ENCODE results near the gene BTBD8. TPM values are rescaled to one million over a fixed set of nuclear protein-coding genes. Genes with fewer than 3 reads are reported as not detected.

Gene BTBD8
- total and polyA plus RNA-seq, 2 experiments from 2014 or later, result 2.9 to 4.1 TPM

DNA sequence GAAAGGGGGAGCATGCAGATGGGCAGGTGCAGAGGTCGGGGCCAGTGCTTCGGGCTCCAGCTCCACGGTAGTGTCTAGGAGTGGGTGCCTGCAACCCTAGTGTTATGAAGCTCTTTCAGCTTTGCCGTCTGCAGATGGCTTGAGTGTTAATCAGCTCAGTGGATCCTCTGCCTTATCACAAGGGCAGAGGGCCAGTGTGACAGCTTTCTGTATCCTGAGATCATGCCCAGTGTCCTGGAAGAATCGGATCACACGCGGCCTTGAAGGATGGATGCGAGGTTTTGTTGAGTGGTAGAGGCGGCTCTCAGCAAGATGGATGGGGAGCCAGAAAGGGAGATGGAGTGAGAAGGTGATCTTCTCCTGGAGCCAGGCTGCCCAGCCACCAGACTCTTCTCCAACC, 112.1 kb downstream of the BTBD8 start:
- Histone ChIP-seq H3F3A (replicated peaks; ENCODE audit: low read depth) (no peaks in the 10 kb centered on the region), H4K20me1 (replicated peaks; ENCODE audit: insufficient read depth) (no peaks in the 10 kb centered on the region), H3K27me3 (ENCODE audit: insufficient read depth) (no peaks in the 10 kb centered on the region), H3K27ac (ENCODE audit: low read depth) (no peak overlapping the region), H2AFZ (peak overlapping the region; percentile 83), H3K79me2 (replicated peaks; ENCODE audit: insufficient read depth) (no peaks in the 10 kb centered on the region), H3K4me2 (no peak overlapping the region), H3K4me3 (no peak overlapping the region), H3K4me1 (ENCODE audit: insufficient read depth) (peaks cover 15% of the 10 kb centered on the region; the same call in 1 of the 2 replicates), H3K9me2 (ENCODE audit: insufficient read depth) (no peaks in the 10 kb centered on the region), H3K36me3 (ENCODE audit: insufficient read depth) (no peaks in the 10 kb centered on the region)
- peaks cover 16% of the 10 kb centered on the region for H3K4me1 Mint-ChIP-seq
- TF ChIP-seq EZH2phosphoT487 (IDR thresholded peaks at IDR 0.05; ENCODE audit: unreplicated experiment) (no peak), ZNF331 (CRISPR knock-in tag; IDR thresholded peaks at IDR 0.05; ENCODE audit: low read depth) (no peak), ZNF114 (CRISPR knock-in tag; IDR thresholded peaks at IDR 0.05) (no peak), EZH2 (IDR thresholded peaks at IDR 0.05; ENCODE audit: low read depth, unreplicated experiment) (no peak), NANOG (IDR thresholded peaks at IDR 0.05; ENCODE audit: borderline replicate concordance) (no peak), CREB1 (CRISPR knock-in tag; IDR thresholded peaks at IDR 0.05; ENCODE audit: low read depth) (no peak), JUNB (IDR thresholded peaks at IDR 0.05; ENCODE audit: unreplicated experiment) (no peak), STAT1 (IDR thresholded peaks at IDR 0.05; ENCODE audit: unreplicated experiment) (no peak), POLR2AphosphoS5 (IDR thresholded peaks at IDR 0.05; ENCODE audit: low read depth) (no peak)
- TF ChIP-seq, protein P1, sequence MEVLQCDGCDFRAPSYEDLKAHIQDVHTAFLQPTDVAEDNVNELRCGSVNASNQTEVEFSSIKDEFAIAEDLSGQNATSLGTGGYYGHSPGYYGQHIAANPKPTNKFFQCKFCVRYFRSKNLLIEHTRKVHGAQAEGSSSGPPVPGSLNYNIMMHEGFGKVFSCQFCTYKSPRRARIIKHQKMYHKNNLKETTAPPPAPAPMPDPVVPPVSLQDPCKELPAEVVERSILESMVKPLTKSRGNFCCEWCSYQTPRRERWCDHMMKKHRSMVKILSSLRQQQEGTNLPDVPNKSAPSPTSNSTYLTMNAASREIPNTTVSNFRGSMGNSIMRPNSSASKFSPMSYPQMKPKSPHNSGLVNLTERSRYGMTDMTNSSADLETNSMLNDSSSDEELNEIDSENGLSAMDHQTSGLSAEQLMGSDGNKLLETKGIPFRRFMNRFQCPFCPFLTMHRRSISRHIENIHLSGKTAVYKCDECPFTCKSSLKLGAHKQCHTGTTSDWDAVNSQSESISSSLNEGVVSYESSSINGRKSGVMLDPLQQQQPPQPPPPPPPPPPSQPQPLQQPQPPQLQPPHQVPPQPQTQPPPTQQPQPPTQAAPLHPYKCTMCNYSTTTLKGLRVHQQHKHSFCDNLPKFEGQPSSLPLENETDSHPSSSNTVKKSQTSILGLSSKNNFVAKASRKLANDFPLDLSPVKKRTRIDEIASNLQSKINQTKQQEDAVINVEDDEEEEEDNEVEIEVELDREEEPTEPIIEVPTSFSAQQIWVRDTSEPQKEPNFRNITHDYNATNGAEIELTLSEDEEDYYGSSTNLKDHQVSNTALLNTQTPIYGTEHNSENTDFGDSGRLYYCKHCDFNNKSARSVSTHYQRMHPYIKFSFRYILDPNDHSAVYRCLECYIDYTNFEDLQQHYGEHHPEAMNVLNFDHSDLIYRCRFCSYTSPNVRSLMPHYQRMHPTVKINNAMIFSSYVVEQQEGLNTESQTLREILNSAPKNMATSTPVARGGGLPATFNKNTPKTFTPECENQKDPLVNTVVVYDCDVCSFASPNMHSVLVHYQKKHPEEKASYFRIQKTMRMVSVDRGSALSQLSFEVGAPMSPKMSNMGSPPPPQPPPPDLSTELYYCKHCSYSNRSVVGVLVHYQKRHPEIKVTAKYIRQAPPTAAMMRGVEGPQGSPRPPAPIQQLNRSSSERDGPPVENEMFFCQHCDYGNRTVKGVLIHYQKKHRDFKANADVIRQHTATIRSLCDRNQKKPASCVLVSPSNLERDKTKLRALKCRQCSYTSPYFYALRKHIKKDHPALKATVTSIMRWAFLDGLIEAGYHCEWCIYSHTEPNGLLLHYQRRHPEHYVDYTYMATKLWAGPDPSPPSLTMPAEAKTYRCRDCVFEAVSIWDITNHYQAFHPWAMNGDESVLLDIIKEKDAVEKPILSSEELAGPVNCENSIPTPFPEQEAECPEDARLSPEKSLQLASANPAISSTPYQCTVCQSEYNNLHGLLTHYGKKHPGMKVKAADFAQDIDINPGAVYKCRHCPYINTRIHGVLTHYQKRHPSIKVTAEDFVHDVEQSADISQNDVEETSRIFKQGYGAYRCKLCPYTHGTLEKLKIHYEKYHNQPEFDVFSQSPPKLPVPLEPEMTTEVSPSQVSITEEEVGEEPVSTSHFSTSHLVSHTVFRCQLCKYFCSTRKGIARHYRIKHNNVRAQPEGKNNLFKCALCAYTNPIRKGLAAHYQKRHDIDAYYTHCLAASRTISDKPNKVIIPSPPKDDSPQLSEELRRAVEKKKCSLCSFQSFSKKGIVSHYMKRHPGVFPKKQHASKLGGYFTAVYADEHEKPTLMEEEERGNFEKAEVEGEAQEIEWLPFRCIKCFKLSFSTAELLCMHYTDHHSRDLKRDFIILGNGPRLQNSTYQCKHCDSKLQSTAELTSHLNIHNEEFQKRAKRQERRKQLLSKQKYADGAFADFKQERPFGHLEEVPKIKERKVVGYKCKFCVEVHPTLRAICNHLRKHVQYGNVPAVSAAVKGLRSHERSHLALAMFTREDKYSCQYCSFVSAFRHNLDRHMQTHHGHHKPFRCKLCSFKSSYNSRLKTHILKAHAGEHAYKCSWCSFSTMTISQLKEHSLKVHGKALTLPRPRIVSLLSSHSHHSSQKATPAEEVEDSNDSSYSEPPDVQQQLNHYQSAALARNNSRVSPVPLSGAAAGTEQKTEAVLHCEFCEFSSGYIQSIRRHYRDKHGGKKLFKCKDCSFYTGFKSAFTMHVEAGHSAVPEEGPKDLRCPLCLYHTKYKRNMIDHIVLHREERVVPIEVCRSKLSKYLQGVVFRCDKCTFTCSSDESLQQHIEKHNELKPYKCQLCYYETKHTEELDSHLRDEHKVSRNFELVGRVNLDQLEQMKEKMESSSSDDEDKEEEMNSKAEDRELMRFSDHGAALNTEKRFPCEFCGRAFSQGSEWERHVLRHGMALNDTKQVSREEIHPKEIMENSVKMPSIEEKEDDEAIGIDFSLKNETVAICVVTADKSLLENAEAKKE (CRISPR knock-in tag; IDR thresholded peaks at IDR 0.05), result no peak
- TF ChIP-seq, protein P2, sequence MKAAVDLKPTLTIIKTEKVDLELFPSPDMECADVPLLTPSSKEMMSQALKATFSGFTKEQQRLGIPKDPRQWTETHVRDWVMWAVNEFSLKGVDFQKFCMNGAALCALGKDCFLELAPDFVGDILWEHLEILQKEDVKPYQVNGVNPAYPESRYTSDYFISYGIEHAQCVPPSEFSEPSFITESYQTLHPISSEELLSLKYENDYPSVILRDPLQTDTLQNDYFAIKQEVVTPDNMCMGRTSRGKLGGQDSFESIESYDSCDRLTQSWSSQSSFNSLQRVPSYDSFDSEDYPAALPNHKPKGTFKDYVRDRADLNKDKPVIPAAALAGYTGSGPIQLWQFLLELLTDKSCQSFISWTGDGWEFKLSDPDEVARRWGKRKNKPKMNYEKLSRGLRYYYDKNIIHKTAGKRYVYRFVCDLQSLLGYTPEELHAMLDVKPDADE (IDR thresholded peaks at IDR 0.05), result no peak
- TF ChIP-seq, protein P3, sequence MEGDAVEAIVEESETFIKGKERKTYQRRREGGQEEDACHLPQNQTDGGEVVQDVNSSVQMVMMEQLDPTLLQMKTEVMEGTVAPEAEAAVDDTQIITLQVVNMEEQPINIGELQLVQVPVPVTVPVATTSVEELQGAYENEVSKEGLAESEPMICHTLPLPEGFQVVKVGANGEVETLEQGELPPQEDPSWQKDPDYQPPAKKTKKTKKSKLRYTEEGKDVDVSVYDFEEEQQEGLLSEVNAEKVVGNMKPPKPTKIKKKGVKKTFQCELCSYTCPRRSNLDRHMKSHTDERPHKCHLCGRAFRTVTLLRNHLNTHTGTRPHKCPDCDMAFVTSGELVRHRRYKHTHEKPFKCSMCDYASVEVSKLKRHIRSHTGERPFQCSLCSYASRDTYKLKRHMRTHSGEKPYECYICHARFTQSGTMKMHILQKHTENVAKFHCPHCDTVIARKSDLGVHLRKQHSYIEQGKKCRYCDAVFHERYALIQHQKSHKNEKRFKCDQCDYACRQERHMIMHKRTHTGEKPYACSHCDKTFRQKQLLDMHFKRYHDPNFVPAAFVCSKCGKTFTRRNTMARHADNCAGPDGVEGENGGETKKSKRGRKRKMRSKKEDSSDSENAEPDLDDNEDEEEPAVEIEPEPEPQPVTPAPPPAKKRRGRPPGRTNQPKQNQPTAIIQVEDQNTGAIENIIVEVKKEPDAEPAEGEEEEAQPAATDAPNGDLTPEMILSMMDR (conservative IDR thresholded peaks at IDR 0.05; ENCODE audit: low read depth in 2 of 2), result no peak
- TF ChIP-seq, protein P4, sequence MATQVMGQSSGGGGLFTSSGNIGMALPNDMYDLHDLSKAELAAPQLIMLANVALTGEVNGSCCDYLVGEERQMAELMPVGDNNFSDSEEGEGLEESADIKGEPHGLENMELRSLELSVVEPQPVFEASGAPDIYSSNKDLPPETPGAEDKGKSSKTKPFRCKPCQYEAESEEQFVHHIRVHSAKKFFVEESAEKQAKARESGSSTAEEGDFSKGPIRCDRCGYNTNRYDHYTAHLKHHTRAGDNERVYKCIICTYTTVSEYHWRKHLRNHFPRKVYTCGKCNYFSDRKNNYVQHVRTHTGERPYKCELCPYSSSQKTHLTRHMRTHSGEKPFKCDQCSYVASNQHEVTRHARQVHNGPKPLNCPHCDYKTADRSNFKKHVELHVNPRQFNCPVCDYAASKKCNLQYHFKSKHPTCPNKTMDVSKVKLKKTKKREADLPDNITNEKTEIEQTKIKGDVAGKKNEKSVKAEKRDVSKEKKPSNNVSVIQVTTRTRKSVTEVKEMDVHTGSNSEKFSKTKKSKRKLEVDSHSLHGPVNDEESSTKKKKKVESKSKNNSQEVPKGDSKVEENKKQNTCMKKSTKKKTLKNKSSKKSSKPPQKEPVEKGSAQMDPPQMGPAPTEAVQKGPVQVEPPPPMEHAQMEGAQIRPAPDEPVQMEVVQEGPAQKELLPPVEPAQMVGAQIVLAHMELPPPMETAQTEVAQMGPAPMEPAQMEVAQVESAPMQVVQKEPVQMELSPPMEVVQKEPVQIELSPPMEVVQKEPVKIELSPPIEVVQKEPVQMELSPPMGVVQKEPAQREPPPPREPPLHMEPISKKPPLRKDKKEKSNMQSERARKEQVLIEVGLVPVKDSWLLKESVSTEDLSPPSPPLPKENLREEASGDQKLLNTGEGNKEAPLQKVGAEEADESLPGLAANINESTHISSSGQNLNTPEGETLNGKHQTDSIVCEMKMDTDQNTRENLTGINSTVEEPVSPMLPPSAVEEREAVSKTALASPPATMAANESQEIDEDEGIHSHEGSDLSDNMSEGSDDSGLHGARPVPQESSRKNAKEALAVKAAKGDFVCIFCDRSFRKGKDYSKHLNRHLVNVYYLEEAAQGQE (IDR thresholded peaks at IDR 0.05; ENCODE audit: unreplicated experiment), result no peak
- H3K36me3 Mint-ChIP-seq (ENCODE audit: low read depth), result no peaks in the 10 kb centered on the region
- H3K27me3 Mint-ChIP-seq (ENCODE audit: insufficient read depth, low read depth, poor library complexity), result peaks cover 2% of the 10 kb centered on the region
- H3K4me3 Mint-ChIP-seq, result no peak overlapping the region
- ATAC-seq, result peak; percentile 26; the same call in 1 of the 3 replicates
- no peak overlapping the region for H3K27ac Mint-ChIP-seq
- H3K9me3 Mint-ChIP-seq, result no peaks in the 10 kb centered on the region
- DNase-seq (ENCODE audit: low spot score), result no peak
